ENCODE measurements around the gene CERS4.

- no peak for TF ChIP-seq CTCF (IDR thresholded peaks at IDR 0.05; ENCODE audit: low read depth, low read length, poor library complexity, severe bottlenecking)
- no peak for TF ChIP-seq EZH2phosphoT487 (IDR thresholded peaks at IDR 0.05; ENCODE audit: borderline replicate concordance, low read length)
These were observed 32.5 kb downstream of the CERS4 start for GRCh38 chr19:8241646-8242045.

All from DOHH2 (cell line).